Testis (tissue), 5 donors: ENCODE results near the gene DNAJB7. TPM values are rescaled to one million over a fixed set of nuclear protein-coding genes. Genes with fewer than 3 reads are reported as not detected.

Experiments used
- DNase-seq: peaks from one replicate; pipeline ENCODE4 v3.0.0-alpha.2; 2019
- H3K27ac ChIP-seq, 2 donors: fragments of 200-600 bp; sonication (generic); one replicate each; pipeline ENCODE4 v1.5.1; 2019
- H3K27me3 ChIP-seq: fragments of 200-600 bp; sonication (generic); one replicate; pipeline ENCODE4 v1.5.1; 2019
- H3K36me3 ChIP-seq: fragments of 200-600 bp; sonication (generic); one replicate; pipeline ENCODE4 v1.5.1; 2017; ENCODE audit warnings: low read depth; ENCODE audit errors: missing control alignments
- H3K4me1 ChIP-seq: fragments of 200-600 bp; sonication (generic); one replicate; pipeline ENCODE4 v1.5.1; 2019
- H3K4me3 ChIP-seq, 2 donors: fragments of 200-600 bp; sonication (generic); one replicate each; pipeline ENCODE4 v1.5.1; 2017 to 2019
- H3K9me3 ChIP-seq: fragments of 200-600 bp; sonication (generic); one replicate; pipeline ENCODE4 v1.5.1; 2017
- CTCF ChIP-seq, 3 experiments: fragments of 450-650 bp in 2 of 3; fragments of 200-600 bp in 1 of 3; sonication (generic) in 1 of 3; IDR thresholded peaks; one replicate each; pipeline ENCODE4 v1.5.1; 2016 to 2019; ENCODE audit warnings: antibody characterized with exemption in 3 of 3, mild to moderate bottlenecking in 2 of 3, moderate library complexity in 1 of 3
- POLR2A ChIP-seq: fragments of 450-650 bp; IDR thresholded peaks from one replicate; pipeline ENCODE4 v1.6.1; 2017; ENCODE audit warnings: antibody characterized with exemption, mild to moderate bottlenecking, moderate library complexity
- WGBS, 2 donors: methylation state at CpG; one replicate each; pipeline ENCODE4 v1.1.5; 2018; 5-methylcytosine and 5-hydroxymethylcytosine counted together
- intact Hi-C: fragments of 100-400 bp; cut with DNase I; formaldehyde crosslinking; loops from one replicate; pipeline ENCODE4 v1.15.1; 2023; ENCODE audit warnings: low total_unique reads
- long read RNA-seq, 2 donors: transcript quantifications; one replicate each; lab custom pipeline, GENCODE V29; 2026
- polyA plus RNA-seq: library from polyadenylated mRNA; stranded (reverse); fragments of 350-450 nt; fragmentation: Illumina TruSeq; extraction: RNeasy Lipid Tissue Mini Kit (QIAGEN cat#74804); gene quantifications from one replicate; pipeline ENCODE4 v1.2.3, GENCODE V29; 2014; ENCODE audit warnings: low read depth, low replicate concordance; ENCODE audit not compliant: insufficient read depth
- total RNA-seq, 2 donors: library from RNA; depleted of rRNA; stranded (reverse); fragments of >200 nt; gene quantifications; one replicate each; pipeline ENCODE4 v1.2.3, GENCODE V29; 2016

DNAJB7 gene
- total RNA-seq (1 to 10 TPM; 3.3 to 9.5 TPM), polyA plus RNA-seq (3.8 TPM)
- long read RNA-seq, donor 1, transcript DNAJB7-201 (1 exons, 2,578 nt): major isoform, 6 of 6 reads
- long read RNA-seq, donor 1, partial matches to known transcripts: 0 of 6 reads
- long read RNA-seq, donor 1, other reads (novel, unspliced or antisense): 0 of 6 reads
- long read RNA-seq, donor 2, transcript DNAJB7-201 (1 exons, 2,578 nt): major isoform, 5 of 5 reads
- long read RNA-seq, donor 2, partial matches to known transcripts: 0 of 5 reads
- long read RNA-seq, donor 2, other reads (novel, unspliced or antisense): 0 of 5 reads

DNA sequence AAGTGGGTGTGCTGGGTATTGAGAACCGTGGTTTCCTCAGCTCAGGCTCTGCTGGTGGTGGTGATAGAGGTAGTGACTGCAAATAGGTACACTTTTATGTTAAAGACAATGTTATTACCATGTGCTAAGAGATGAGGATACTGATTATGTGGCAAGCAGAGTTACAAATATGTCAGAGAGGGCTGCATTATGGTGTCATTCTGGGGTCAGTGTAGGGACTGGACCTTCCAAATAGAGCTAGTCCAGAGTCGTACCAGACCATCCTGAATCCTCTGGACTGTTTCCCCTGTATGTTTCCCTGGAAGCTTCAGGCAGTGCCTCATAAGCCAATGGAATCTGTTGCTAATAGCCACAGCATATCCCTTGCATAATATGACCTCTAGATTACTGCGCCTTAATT, at the start of gene DNAJB7:
TSS of gene DNAJB7 (minus strand) at position 101 of the 400 bp plus-strand sequence. CDS start 119 bp downstream, outside the sequence.
- peaks cover 9% of the 10 kb centered on the region for H3K4me1 ChIP-seq
- H3K27me3 ChIP-seq: no peaks in the 10 kb centered on the region
- H3K27ac ChIP-seq: no peak within 1 kb of the TSS
- no peaks in the 10 kb centered on the region for H3K9me3 ChIP-seq
- TF ChIP-seq CTCF (IDR thresholded peaks at IDR 0.05): no peak
- TF ChIP-seq POLR2A: no peak
- no peak for DNase-seq
- intact Hi-C loops: no loop called here
- H3K4me3 ChIP-seq: no peak within 1 kb of the TSS
- WGBS, 2 donors: 89 to 95% methylated on average over 3 of the region's 3 CpGs
- no peaks in the 10 kb centered on the region for H3K36me3 ChIP-seq

- no peak for TF ChIP-seq POLR2A
- TF ChIP-seq CTCF (IDR thresholded peaks at IDR 0.05): no peak
- H3K36me3 ChIP-seq: no peaks in the 10 kb centered on the region
- intact Hi-C loops: no loop called here
- H3K4me1 ChIP-seq: no peaks in the 10 kb centered on the region
- H3K9me3 ChIP-seq: no peaks in the 10 kb centered on the region
- no peaks in the 10 kb centered on the region for H3K27me3 ChIP-seq
- no peak overlapping the region for H3K4me3 ChIP-seq
- no peak for DNase-seq
- WGBS, 2 donors: 93 to 95% methylated on average over 6 of the region's 6 CpGs
- H3K27ac ChIP-seq: no peak overlapping the region
Observed at GRCh38 chr22:40908895-40909294, 47.0 kb upstream of the DNAJB7 start.

- no peak for DNase-seq
- TF ChIP-seq POLR2A (no peak), CTCF (IDR thresholded peaks at IDR 0.05) (no peak)
- intact Hi-C loops: no loop called here
- H3K9me3 ChIP-seq: no peaks in the 10 kb centered on the region
- H3K27me3 ChIP-seq: no peaks in the 10 kb centered on the region
- no peaks in the 10 kb centered on the region for H3K36me3 ChIP-seq
- no peak overlapping the region for H3K27ac ChIP-seq
- H3K4me1 ChIP-seq: no peaks in the 10 kb centered on the region
- 93 to 100% methylated on average over 1 of the region's 1 CpG for WGBS, 2 donors
- H3K4me3 ChIP-seq: no peak overlapping the region
Observed at GRCh38 chr22:40904101-40904500, 42.2 kb upstream of the DNAJB7 start.

DNA sequence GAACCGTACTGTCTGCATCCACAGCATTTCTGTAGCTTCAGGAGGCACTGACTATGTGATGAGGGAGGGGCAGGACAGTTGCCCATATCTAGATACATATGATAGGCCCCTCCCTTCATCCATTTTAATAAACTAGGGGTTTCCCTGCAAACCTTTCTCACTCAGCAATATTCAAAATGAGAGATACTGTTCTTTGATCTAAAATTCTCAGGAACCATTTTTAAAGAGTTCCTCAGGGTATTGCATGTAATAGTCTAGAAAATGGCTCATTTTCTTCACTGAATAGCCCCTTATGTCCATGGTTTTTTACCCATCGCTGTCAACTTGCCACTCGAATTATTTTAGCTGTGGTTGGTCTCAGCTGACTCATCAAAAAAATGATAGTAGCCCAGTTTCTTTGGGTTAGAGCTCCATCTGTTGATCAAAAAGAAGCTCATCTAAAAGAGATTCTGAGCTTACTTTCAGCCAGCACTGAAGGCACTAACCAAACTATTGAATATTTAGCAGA, 37.0 kb upstream of the DNAJB7 start:
- no peak for DNase-seq
- intact Hi-C loops: no loop called here
- 45 to 47% methylated on average over 3 of the region's 3 CpGs for WGBS, 2 donors

More for the DNA sequence above, 37.0 kb upstream of the DNAJB7 start:
- no peaks in the 10 kb centered on the region for H3K36me3 ChIP-seq
- no peaks in the 10 kb centered on the region for H3K4me1 ChIP-seq
- no peak overlapping the region for H3K27ac ChIP-seq
- TF ChIP-seq POLR2A (no peak), CTCF (IDR thresholded peaks at IDR 0.05) (peak; percentile 20 to 38 (median 31))
- H3K9me3 ChIP-seq: no peaks in the 10 kb centered on the region
- H3K27me3 ChIP-seq: no peaks in the 10 kb centered on the region
- no peak overlapping the region for H3K4me3 ChIP-seq
